T-helper 1 cell (primary cell): ENCODE measurements around the gene ENPP5.

Experiments
- DNase-seq, 5 donors: peaks; one replicate each; pipeline ENCODE4 v3.0.0-alpha.2; 2012 to 2020
- total RNA-seq, 4 donors: gene quantifications; one replicate each; lab custom pipeline; 2026; lab: John Stamatoyannopoulos, UW

Gene ENPP5
- total RNA-seq = 0.54 to 2.6 (median 0.74) reads per million in 4 donors

- peak; percentile 9 to 65 (median 33) for DNase-seq
These were observed at the start of gene ENPP5 for GRCh38 chr6:46170357-46171289. ENPP5 (minus strand) TSS chr6:46170980; CDS start chr6:46168262, 2,718 bp downstream.

GRCh38 chr6:46219661-46220060, 48.9 kb upstream of the ENPP5 start:
- no peak for DNase-seq

- no peak for DNase-seq
These were observed 47.7 kb upstream of the ENPP5 start for GRCh38 chr6:46218457-46218856.

- no peak for DNase-seq
These were observed 46.9 kb upstream of the ENPP5 start for GRCh38 chr6:46217671-46218131.

GRCh38 chr6:46216879-46217278, 46.1 kb upstream of the ENPP5 start:
- DNase-seq = no peak

- DNase-seq = no peak
These were observed 45.0 kb upstream of the ENPP5 start for GRCh38 chr6:46215777-46216176.

- DNase-seq = no peak
These were observed 44.4 kb upstream of the ENPP5 start for GRCh38 chr6:46215213-46215612.

GRCh38 chr6:46211917-46212316, 41.1 kb upstream of the ENPP5 start:
- DNase-seq = no peak

- DNase-seq = no peak
These were observed 39.5 kb upstream of the ENPP5 start for GRCh38 chr6:46210294-46210693.

GRCh38 chr6:46208303-46208702, 37.5 kb upstream of the ENPP5 start:
- no peak for DNase-seq

GRCh38 chr6:46207174-46207573, 36.4 kb upstream of the ENPP5 start:
- no peak for DNase-seq

- no peak for DNase-seq
These were observed 34.3 kb upstream of the ENPP5 start for GRCh38 chr6:46204880-46205650.

GRCh38 chr6:46203391-46204177, 32.8 kb upstream of the ENPP5 start:
- DNase-seq = no peak

GRCh38 chr6:46201702-46202101, 30.9 kb upstream of the ENPP5 start:
- DNase-seq = no peak

GRCh38 chr6:46199387-46199786, 28.6 kb upstream of the ENPP5 start:
- DNase-seq = no peak

GRCh38 chr6:46191961-46192360, 21.2 kb upstream of the ENPP5 start:
- DNase-seq = no peak

GRCh38 chr6:46190889-46191288, 20.1 kb upstream of the ENPP5 start:
- DNase-seq = no peak

GRCh38 chr6:46189726-46190125, 18.9 kb upstream of the ENPP5 start:
- DNase-seq = no peak

GRCh38 chr6:46186583-46186982, 15.8 kb upstream of the ENPP5 start:
- DNase-seq = no peak

GRCh38 chr6:46184114-46184513, 13.3 kb upstream of the ENPP5 start:
- no peak for DNase-seq

- DNase-seq = no peak
These were observed 5.2 kb upstream of the ENPP5 start for GRCh38 chr6:46175976-46176375.

GRCh38 chr6:46175446-46175845, 4.7 kb upstream of the ENPP5 start:
- DNase-seq = peak in 1 of 5 donors; percentile 78

- peak in 1 of 5 donors; percentile 4 for DNase-seq
These were observed 4.1 kb upstream of the ENPP5 start for GRCh38 chr6:46174904-46175303.
